Jurkat, Clone E6-1 (cell line): ENCODE measurements around the gene MAPK14.

Experiments
- DNase-seq: peaks from one replicate; pipeline ENCODE4 v3.0.0-alpha.2; 2011; ENCODE audit warnings: low read depth, low spot score
- H3K4me3 ChIP-seq: 2 replicates; pipeline ENCODE4 v1.5.1; 2011; ENCODE audit warnings: mild to moderate bottlenecking, low read length, control low read depth, moderate library complexity

Gene MAPK14

DNA sequence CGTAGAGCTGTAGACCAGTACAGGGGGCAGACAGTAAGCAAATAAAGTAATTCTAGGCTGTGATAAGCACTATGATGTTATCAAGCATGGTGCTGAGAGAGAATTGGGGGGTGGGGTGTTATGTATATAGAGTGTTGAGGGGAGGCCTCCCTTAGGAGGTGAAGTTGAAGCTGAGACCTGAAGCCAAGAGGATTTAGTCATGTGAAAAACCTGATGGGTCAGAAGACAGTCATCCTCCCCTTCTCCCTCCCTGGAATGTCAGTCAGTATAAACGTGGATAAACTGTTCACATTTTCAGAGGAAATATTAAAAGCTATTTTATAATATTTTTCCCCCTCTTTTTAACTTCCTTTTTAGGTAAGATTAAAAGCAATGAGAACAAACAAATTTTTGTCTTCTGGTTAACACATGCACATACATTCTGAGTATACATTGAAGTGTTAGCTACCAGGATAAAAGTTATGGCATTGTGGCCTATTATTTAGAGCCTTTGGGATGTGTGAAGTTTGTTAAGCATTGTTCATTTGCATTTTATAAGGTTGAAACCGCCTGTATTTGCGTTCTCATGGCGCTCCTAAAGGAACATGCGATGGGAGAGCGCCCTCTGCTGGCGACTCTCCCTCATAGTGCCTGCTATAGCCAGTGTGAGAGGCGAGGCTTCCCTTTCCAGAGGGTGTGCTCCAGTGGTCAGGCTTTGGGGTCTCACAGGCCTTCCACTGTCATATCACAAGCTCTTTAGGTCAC, 67.3 kb downstream of the MAPK14 start:
- peak; percentile 70 for DNase-seq
- H3K4me3 ChIP-seq: no peak overlapping the region

DNA sequence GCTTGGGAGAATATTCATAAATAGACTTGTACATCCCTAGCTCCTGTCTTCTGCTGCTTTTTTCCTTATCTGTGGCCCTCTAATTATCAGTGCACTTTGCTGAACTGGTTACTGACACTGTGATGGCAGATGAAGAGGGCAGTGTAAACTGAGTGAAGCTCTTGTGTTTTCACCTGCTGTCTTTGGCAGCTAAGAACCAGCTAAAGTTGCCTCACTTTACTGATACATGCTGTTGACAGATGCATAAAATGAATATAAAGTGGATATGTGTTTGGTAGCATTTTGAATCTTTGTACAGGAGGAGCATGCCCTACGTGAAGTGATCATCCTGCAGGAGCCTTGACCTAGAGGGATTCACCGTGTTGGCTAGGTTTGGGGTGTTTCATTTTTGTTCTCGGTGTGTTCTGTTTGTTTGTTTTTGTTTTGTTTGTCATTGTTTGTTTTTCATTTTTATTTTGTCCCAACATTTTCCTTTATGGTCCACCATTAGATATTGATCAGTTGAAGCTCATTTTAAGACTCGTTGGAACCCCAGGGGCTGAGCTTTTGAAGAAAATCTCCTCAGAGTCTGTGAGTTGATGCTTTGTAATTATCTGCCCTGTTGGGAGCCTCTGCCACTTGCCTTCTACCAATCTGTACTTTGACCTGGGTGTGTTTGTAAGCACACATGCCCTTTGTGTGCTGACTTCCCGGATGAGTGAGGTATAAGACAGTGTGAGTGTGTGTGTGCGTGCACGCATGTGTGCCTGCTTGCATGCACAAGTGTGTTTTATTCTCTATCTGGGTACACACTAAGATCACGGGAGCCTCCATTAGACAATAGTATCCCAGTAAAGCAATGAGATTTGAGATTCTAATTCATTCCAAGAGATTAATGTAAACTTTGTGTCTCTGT, 68.1 kb downstream of the MAPK14 start:
- no peak for DNase-seq
- H3K4me3 ChIP-seq: no peak overlapping the region

GRCh38 chr6:36098253-36098919, 70.8 kb downstream of the MAPK14 start:
- no peak for DNase-seq
- H3K4me3 ChIP-seq: no peak overlapping the region

DNA sequence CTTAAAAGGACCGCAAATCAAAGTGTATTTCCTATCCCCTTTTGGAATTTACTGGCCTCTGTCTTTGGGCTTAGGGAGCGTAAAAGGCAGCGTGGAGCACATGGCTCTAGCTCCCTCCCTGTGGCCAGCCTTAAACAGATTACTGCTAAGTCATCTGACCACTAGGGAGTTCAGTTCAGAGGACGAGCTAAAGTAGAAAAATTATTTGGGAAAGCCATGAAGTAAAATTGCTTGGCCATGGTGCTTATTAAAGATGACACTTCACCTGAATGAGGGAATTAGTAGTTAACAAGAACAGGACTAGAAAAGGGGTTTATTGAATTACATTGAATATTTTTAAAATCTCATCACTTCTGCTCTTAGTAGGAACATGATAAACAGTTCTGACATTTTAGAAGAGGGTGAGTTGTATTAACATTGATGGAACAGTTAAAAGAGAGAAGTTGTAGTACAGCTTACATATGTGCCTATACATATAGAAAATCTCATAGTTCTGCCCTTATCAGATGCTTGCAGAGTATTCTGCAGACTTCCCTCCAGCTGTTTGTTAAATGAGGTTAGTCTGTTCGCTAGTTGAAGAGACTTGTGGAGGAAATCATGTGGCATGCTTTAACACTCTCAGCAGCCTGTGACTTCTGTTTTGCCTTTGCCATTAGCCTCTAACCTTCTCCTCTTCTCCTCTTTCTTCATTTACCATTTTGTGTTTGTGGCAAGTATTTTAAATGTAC, 71.5 kb downstream of the MAPK14 start:
- peak; percentile 93 for DNase-seq

GRCh38 chr6:36099869-36100483, 72.4 kb downstream of the MAPK14 start:
- H3K4me3 ChIP-seq: peak overlapping the region; percentile 27
- DNase-seq: peak; percentile 96

More for the DNA sequence above, 71.5 kb downstream of the MAPK14 start:
- H3K4me3 ChIP-seq: peak overlapping the region; percentile 27

DNA sequence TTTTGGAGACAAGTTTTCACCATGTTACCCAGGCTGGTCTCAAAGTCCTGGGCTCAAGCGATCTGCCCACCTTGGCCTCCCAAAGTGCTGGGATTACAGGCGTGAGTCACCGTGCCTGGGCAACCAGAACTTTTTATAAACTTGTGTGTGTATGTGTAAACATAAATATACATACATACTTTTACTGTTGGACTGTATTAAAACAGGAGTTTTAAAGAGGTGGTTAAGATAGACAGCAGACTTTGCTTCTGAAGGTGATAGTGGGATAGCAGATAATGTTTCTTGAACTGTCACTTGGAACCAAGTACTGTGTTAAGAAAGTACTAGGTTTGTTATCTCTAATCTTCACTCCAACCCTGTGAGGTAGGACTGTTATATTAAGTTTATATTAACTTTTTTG, 74.1 kb downstream of the MAPK14 start:
- DNase-seq: no peak
- no peak overlapping the region for H3K4me3 ChIP-seq

- DNase-seq: peak; percentile 77
- H3K4me3 ChIP-seq: peak overlapping the region; percentile 18
These were observed 75.2 kb downstream of the MAPK14 start for GRCh38 chr6:36102853-36103252.

- DNase-seq: no peak
These were observed 77.2 kb downstream of the MAPK14 start for GRCh38 chr6:36104836-36105235.

GRCh38 chr6:36109092-36109491, 81.5 kb downstream of the MAPK14 start:
- DNase-seq: peak; percentile 45
- H3K4me3 ChIP-seq: no peak overlapping the region

More at GRCh38 chr6:36104836-36105235, 77.2 kb downstream of the MAPK14 start:
- H3K4me3 ChIP-seq: no peak overlapping the region

- no peak overlapping the region for H3K4me3 ChIP-seq
These were observed 82.4 kb downstream of the MAPK14 start for GRCh38 chr6:36110050-36110449.

DNA sequence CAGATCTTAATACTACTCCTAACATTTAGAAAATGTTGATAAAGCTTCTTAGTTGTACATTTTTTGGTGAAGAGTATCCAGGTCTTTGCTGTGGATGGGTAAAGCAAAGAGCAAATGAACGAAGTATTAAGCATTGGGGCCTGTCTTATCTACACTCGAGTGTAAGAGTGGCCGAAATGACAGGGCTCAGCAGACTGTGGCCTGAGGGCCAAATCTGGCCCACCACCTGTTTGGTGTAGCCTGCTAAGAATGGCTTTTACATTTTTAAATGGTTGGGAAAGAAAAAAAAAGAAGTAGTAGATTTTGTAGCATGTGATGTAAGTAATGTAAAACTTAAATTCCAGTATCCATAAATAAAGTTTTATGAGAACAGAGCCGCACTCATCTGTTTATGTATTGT, 83.3 kb downstream of the MAPK14 start:
- DNase-seq: no peak
- no peak overlapping the region for H3K4me3 ChIP-seq

More at GRCh38 chr6:36110050-36110449, 82.4 kb downstream of the MAPK14 start:
- DNase-seq: no peak

DNA sequence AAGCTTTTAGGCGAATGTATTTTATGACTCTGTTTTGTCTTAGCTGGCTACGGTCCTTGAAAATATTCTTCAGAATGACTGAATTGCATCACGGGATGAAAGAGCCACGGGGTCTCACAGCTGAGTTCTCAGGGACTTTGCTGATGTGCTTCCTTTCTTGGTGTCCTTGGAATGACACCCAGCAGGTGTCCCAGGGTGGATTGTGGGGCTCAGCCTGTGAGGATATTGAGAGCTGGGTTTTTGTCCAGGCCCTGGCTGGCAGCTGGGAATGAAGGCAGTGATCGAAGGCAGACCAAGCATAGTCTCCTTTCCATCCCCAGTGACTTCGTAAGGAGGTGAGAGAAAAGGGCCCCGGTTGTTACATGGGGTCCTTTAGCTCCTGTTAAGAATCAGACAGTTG, 83.9 kb downstream of the MAPK14 start:
- DNase-seq: no peak
- H3K4me3 ChIP-seq: no peak overlapping the region

DNA sequence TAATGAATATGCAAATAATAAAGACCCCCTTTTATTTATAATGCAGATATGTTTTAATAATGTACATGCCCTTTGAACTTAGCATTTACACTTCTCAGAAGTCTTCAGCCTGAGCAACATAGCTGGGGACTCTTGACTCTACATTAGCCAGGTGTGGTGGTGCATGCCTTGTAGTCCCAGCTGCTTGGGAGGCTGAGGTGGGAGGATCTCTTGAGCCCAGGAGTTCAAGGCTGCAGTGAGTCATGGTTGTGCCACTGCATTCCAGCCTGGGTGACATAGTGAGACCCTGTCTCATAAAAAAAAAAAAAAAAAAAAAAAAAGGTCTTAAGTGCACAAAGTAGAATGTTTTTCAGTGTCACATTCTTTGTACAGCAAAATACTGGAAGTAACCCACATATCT, 85.4 kb downstream of the MAPK14 start:
- no peak overlapping the region for H3K4me3 ChIP-seq
- DNase-seq: no peak

DNA sequence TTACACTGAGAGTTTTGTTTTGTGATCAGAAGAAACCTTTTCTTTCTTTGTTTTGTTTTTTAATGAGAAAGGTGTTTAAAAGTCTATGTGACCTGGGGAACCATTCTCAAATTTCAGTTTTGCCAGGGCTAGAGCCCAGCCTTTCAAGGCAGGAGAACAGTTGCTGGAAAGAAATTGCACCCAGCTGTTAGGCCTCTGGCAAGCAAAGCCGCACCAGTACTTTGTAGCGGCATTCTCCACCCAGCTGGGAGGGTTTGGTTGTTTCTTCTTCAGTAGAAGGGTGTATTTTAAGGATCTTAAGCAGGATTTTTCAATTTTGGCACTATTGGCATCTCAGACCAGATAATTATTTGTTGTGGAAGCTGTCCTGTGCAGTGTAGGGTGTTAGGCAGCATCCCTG, 86.1 kb downstream of the MAPK14 start:
- H3K4me3 ChIP-seq: no peak overlapping the region
- no peak for DNase-seq

DNA sequence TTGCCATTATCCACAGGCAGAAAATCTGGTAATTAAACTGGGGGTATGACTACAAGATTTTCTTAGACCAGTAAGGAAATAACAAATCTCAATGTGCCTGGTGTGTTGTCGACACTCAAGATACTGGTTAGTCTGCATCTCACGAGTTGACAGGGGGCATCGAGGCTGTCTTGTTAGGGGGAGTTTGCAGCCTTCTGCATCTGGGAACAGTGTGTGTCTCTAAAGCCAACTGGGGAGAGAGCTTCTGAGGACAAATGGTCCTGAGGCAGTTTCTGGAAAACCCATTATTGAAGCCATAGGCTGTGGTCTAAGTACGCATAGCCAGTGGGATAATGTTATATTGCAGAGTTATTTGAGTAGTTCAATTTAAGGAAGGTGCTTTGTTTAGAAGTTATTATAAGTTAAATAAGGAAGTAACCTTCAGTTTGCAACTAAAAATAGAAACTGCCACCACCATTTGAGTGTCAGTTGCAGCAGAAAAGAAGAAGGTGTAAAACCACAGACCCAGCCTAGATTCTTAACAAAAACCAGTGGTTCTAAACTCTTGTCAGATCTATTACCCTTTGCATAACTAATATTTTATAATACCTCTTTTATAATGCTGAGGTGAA, 87.3 kb downstream of the MAPK14 start:
- H3K4me3 ChIP-seq: peak overlapping the region; percentile 22
- peak; percentile 71 for DNase-seq

GRCh38 chr6:36115412-36115811, 87.8 kb downstream of the MAPK14 start:
- H3K4me3 ChIP-seq: no peak overlapping the region
- DNase-seq: no peak

DNA sequence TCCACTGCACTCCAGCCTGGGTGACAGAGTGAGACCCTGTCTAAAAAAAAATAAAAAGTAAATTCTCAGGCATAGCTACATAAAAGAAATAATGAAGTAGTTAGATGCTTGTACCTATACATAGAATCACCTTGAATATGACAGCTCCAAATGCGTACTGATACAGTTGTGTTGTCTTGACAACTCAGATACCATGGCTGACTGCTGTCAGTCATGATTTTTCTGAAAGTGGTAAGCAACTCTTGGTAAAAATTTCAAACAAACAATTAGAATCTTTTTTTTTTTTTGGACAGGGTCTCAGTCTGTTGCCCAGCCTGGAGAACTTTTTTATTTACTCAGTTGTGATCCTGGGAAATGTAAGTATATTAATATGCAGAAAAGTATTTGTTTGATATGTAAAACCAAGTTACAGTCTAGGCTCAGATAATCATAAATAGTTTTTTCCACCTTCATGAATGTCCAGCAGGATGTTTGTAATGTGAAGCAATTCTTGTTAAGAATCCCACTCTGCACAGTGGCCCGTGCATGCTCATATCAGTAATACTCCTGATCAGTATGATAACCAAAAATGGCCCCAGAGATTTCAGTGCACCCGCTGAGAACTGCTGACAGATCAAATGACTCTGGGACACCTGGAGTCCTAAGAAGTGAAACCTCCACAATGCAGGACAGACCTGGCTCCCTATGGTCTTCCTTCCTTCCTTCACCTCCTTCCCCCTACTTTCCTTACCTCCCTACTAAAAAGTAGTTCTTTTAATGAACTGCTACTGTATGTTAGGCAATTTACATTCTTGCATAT, 88.7 kb downstream of the MAPK14 start:
- DNase-seq: no peak
- H3K4me3 ChIP-seq: no peak overlapping the region

DNA sequence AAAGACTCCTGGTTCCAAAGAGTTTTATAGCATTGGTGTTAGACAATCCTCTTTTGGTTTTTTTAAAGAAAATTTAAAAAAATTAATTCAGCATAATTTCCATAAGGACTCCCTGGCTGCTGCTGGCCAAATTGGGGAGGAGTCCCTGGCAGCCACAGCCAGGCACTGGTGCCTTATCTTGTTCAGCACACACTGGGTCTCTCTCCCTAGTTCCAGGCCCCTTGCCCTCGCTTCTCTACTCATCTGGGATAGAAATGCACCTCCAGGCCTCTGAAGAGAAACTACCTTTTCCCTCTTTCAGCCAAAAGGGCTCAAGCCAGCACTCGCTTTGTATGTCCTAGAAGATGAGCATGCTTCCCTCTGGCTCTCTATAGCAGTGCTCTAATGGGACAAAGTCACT, 89.3 kb downstream of the MAPK14 start:
- DNase-seq: no peak
- no peak overlapping the region for H3K4me3 ChIP-seq
